Neural crest cell (in vitro differentiated cells): Measurements from ENCODE around the gene SIN3A. TPM values are rescaled to one million over a fixed set of nuclear protein-coding genes. Genes with fewer than 3 reads are reported as not detected.

Experiments
- DNase-seq: peaks from one replicate; pipeline ENCODE4 v3.0.0; 2021; ENCODE audit warnings: low read depth, mixed read lengths, low spot score
- H3K27ac Mint-ChIP-seq: one replicate; pipeline ENCODE4 v1.8.0; 2021; ENCODE audit warnings: mild to moderate bottlenecking, mixed read lengths; ENCODE audit not compliant: unreplicated experiment
- H3K27me3 Mint-ChIP-seq: 2 replicates; pipeline ENCODE4 v1.8.0; 2021; ENCODE audit warnings: low read depth, mild to moderate bottlenecking, mixed read lengths
- H3K36me3 Mint-ChIP-seq: 2 replicates; pipeline ENCODE4 v1.8.0; 2021; ENCODE audit warnings: low read depth, mild to moderate bottlenecking, mixed read lengths
- H3K4me1 Mint-ChIP-seq: 2 replicates; pipeline ENCODE4 v1.8.0; 2021; ENCODE audit warnings: mixed read lengths
- H3K4me3 Mint-ChIP-seq: one replicate; pipeline ENCODE4 v1.8.0; 2021; ENCODE audit warnings: mild to moderate bottlenecking, mixed read lengths
- H3K9me3 Mint-ChIP-seq: 2 replicates; pipeline ENCODE4 v1.8.0; 2021; ENCODE audit warnings: mixed read lengths
- CTCF ChIP-seq: fragments of 200-600 bp; sonication (generic); conservative IDR thresholded peaks from 2 replicates; pipeline ENCODE4 v1.5.0; 2021; ENCODE audit warnings: antibody characterized with exemption, mild to moderate bottlenecking
- total RNA-seq: library from RNA; stranded (reverse); gene quantifications from 2 replicates; pipeline ENCODE4 v1.2.1, GENCODE V29; 2021

SIN3A gene
- total RNA-seq, 1 donor from 2014 or later, result 97.4 TPM

GRCh38 chr15:75430259-75430658, 21.2 kb downstream of the SIN3A start:
- no peak overlapping the region for H3K4me3 Mint-ChIP-seq
- H3K27me3 Mint-ChIP-seq, result no peaks in the 10 kb centered on the region
- H3K9me3 Mint-ChIP-seq, result no peaks in the 10 kb centered on the region
- no peaks in the 10 kb centered on the region for H3K4me1 Mint-ChIP-seq
- no peak overlapping the region for H3K27ac Mint-ChIP-seq
- no peak for DNase-seq
- no peak for TF ChIP-seq CTCF
- H3K36me3 Mint-ChIP-seq, result peaks cover 7% of the 10 kb centered on the region

- no peak for TF ChIP-seq CTCF
Observed at GRCh38 chr15:75428152-75428551, 23.3 kb downstream of the SIN3A start.

GRCh38 chr15:75425966-75426500, 25.5 kb downstream of the SIN3A start:
- no peak overlapping the region for H3K4me3 Mint-ChIP-seq
- peaks cover 13% of the 10 kb centered on the region for H3K36me3 Mint-ChIP-seq
- no peak for DNase-seq
- H3K27me3 Mint-ChIP-seq, result no peaks in the 10 kb centered on the region
- TF ChIP-seq CTCF, result no peak
- H3K27ac Mint-ChIP-seq, result no peak overlapping the region
- H3K9me3 Mint-ChIP-seq, result no peaks in the 10 kb centered on the region
- no peaks in the 10 kb centered on the region for H3K4me1 Mint-ChIP-seq

More at GRCh38 chr15:75428152-75428551, 23.3 kb downstream of the SIN3A start:
- no peak for DNase-seq
- H3K9me3 Mint-ChIP-seq, result no peaks in the 10 kb centered on the region
- no peak overlapping the region for H3K4me3 Mint-ChIP-seq
- no peaks in the 10 kb centered on the region for H3K4me1 Mint-ChIP-seq
- H3K27me3 Mint-ChIP-seq, result no peaks in the 10 kb centered on the region
- no peak overlapping the region for H3K27ac Mint-ChIP-seq
- peaks cover 7% of the 10 kb centered on the region for H3K36me3 Mint-ChIP-seq

- no peak for DNase-seq
- H3K36me3 Mint-ChIP-seq, result peaks cover 11% of the 10 kb centered on the region
- H3K27ac Mint-ChIP-seq, result no peak overlapping the region
- H3K9me3 Mint-ChIP-seq, result no peaks in the 10 kb centered on the region
- H3K4me3 Mint-ChIP-seq, result no peak overlapping the region
- no peak for TF ChIP-seq CTCF
- no peaks in the 10 kb centered on the region for H3K4me1 Mint-ChIP-seq
- H3K27me3 Mint-ChIP-seq, result no peaks in the 10 kb centered on the region
Observed at GRCh38 chr15:75422554-75422953, 28.9 kb downstream of the SIN3A start.

- Mint-ChIP-seq H3K9me3 (no peaks in the 10 kb centered on the region), H3K27me3 (no peaks in the 10 kb centered on the region), H3K36me3 (peaks cover 9% of the 10 kb centered on the region), H3K4me1 (no peaks in the 10 kb centered on the region), H3K27ac (no peak overlapping the region), H3K4me3 (no peak overlapping the region)
- no peak for DNase-seq
- TF ChIP-seq CTCF, result no peak
Observed at GRCh38 chr15:75420698-75421097, 30.8 kb downstream of the SIN3A start.

- TF ChIP-seq CTCF, result no peak
- Mint-ChIP-seq H3K27me3 (no peaks in the 10 kb centered on the region), H3K27ac (no peak overlapping the region), H3K4me3 (no peak overlapping the region), H3K9me3 (no peaks in the 10 kb centered on the region), H3K36me3 (peaks cover 16% of the 10 kb centered on the region), H3K4me1 (no peaks in the 10 kb centered on the region)
- no peak for DNase-seq
Observed at GRCh38 chr15:75416584-75416983, 34.9 kb downstream of the SIN3A start.
